Stimulated activated CD4-positive, alpha-beta T cell treated with anti-CD3 and anti-CD28 coated beads, Interleukin-4, amount 100 ng/mL, for 48 hours (primary cell): ENCODE measurements around the gene MED10.

Experiments
- DNase-seq, 2 donors: peaks; one replicate each; pipeline ENCODE4 v3.0.0-alpha.2; 2020; ENCODE audit warnings: low read depth in 2 of 2

Gene MED10

DNA sequence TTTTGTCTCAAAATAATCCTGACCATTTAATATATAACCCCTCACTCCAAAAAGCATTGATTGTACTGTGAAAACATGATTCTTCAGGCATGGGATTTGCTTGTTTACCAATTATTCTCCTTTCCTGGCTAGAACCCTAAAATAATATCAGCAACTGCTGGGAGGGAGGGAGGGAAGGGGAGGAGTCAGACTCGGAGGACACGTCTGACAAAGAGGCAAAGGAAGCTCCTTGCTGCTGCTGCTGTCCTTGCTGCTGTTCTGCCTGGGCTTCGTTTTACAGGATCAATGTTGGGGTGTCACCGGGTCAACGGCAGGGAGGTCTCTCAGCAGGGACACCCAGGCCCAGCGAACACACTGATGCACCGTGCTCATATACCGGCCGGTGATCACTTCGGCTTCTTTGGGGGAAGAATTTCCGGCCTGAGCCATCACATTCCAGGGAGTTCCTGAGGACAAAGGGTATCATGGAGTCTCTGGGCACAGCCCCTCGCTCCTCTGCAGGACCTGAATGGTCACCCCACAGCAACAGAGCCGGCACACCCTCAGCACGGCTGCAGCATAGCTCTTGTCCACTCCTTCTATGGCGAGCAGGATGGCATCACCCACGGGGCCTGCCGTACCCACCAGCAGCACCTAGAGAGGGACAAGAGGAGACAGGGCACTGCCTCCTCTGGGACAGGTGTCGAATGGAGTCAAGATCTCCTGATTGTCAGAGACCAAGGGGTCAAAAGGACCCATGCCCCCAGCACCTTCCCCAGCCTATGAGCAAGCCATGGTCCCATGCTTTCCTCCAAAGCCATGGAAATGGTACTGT lies 27.9 kb downstream of the MED10 start:
- DNase-seq: no peak

DNA sequence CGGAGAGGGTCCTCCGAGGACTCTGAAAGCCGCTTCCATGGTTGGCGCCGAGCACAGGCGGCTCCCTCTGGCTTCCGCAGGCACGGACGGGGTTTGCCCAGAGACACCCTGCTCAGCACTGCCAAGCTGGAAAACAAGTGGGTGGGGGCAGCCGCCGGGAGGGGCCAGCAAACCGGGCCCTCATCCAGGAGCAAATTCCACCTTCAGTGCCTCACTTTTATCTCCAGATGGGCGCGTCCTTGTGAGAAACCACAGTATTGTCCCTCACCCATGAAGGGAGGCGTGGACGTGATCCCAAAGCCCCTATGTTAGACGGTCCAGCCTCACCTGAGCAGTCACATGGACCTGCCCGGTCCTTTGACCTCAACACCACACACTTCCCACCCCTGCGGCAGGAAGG lies 29.0 kb downstream of the MED10 start:
- no peak for DNase-seq

DNA sequence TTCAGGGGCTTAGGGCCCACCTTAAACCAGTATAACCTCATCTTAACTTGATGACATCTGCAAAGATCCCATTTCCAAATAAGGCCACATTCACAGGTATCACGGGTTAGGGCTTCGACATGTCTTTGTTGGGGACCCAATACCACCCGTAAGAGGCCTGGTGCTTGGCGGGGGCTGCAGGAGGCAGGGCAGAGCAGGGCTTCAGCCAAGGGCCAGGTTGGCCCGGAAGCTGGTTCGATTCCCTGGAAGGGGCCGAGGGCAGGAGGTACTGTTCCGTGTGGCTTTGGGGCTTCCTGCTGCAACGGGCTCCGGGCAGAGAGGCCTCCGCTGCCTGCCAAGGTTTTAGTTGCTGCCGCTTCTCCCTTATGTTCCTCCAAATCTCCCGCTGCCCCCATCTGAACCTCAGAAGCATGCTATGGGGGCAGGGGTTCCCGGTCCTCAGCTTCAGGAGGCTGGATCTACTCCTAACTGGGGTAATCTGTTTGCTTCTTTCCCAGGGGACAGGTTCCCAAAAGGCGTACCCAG lies 29.8 kb downstream of the MED10 start:
- no peak for DNase-seq

DNA sequence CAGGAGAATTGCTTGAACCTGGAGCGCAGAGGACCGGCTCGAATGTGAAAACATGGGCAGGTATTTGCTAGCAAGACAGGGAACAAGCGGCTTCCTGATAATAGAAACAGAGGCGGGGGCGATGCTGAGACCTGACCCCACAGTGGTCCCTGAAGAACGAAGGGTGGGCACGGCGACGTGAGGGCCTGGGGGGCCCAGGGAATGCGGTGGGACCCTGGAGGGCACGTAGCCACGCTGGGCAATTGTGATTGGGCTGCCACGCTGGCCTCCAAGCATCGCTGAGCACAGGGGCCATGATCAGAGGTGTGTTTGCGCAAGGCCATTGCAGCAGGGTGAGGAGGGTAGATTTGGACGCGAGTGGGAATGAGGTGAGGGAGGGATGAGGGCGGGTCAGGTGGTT lies 30.7 kb downstream of the MED10 start:
- no peak for DNase-seq

DNA sequence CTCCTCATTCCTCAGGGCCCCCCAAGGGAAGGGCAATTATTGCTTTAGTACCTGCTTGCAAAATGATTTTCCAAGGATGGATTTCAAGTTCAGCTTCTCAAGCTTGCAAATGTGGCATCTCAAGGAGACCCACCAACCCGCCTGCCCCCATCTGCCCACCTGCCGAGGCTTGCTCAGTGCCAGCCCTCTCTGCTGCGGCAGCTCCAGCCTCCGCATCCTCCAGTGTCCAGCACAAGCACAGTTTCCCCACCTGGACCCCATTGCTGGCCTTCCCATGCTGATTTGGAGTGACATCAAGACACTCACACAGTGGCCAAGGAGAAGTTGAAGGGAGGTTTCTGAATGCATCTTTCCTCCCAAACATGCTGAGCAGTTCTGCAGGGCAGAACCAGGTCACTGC lies 31.2 kb downstream of the MED10 start:
- no peak for DNase-seq

DNA sequence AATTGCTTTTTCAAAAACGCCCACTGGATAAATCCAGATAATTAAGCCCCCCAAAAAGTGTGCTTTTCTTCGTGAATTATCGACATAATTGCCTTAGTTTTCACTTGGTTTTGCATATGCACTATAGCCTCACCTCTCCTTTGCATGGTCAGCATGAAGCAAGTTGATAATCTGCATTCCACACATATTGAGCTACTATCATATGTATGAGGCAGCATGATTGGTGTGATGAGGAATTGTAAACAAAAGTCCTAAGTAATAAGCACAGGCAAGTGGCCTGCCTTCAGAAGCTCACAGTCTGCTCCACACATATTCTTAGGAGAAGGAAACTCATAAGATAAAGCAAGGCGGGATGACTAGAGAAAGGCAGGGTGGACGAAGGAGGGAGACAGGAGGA lies 33.8 kb downstream of the MED10 start:
- DNase-seq: no peak

DNA sequence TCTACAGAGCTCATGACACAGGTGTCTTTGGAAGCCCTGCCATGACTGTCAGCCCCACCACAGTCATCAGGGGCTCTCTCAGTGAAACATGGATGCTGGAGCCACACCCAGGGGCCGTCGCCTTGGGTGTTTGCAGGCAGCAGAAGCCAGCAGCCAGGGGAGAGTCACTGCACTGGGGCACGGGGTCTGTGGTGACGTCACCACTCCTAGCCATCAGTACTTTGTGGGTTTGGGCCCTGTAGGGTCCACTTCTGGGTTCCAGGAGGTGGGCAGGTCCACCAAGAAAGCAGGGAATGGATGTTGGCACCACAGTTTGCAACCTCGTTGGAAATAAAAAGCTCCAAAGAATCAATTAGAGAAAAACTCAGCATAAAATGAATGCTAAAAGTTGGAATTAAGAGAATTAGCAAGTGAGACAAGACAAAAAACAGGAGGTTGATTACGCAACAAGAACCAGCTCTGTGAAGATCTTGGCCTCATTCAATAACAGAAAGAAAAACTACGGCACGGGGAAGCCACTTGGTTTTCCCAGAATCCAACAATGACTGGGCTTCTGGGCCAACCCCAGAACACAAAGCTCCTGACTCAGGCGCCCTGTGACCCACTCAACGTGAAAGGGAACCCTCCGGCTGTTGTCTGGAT lies 34.3 kb downstream of the MED10 start:
- DNase-seq: no peak

DNA sequence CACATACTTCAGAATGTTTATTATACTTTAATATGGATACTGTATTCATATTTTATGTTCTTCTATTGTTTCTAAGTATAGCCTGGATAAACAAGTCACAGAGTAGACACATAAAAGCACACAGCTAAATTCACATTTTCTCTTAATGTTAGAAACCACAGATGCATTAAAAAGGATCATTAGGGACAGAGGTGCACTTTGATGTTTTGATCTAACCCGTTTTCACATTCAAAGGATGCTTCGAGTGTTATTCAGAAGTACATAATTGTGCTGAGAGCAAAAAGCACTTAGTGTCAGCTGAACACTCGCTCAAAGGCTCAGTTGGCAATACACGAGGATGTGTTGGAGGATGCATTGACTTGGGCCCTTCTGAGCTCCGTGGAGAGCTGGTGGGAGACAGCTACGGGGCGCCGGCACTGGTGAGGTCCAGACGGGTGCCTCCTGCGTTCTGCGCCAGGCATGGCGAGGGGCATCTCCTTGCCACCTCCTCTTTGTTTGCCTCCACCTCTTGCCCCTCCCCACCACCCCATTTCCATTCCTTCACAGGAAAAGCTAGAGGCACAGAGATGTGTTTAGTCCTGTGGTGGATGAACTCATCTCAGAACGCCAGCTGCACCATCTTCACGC lies 35.5 kb downstream of the MED10 start:
- no peak for DNase-seq

DNA sequence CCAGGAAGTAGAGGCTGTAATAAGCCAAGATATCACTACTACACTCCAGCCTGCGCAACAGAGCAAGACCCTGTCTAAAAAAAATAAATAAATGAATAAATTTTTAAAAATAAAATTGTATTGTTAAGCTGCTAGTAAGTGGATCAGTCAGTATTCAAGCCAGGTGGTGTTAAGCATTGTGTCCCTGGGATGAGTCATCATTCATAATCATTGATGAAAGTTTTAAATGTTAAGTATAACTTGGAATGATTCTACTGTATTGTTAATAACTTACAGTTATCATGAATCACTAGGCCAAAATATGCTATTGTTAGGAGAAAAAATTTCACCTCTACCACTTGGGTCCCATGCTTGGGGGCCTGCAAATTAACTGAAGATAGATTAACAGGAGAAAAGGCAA lies 38.2 kb downstream of the MED10 start:
- no peak for DNase-seq

DNA sequence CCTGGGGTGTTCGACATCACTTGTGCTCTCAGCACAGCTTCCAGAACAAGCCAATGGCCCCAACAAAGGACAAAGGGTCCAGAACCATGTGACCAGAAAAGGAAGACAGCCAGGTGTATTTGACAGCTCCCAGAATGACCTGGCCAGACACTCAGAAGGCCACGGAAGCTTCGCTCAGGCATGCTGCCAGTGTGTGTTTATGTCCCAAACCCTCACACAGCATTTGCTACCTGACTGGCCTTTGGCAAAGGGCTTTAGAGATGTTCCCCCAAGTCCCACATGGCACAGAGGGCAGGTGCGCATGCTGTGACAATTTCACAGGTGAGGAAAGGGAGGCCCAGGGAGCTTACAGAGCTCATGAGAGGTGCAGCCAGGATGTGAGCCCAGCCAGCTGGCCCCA lies 39.5 kb downstream of the MED10 start:
- DNase-seq: no peak

DNA sequence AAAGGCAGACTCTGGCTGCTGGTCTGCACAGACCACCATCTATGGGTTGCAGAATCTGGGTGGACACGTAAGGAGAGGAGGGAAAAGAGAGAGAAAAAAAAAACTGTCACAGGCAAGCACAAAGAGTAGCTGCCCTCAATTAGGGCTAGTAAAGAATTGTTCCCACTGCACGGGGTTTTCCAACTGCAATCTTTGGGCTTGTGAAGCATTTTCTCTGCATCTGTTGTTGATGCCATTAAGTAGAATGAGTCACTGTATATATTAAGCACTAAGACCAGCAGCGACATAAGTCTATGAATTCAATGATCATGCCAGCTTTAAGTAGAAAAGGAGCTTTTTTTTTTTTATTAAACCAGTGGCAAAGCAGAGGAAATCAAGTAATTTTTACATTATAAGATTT lies 40.2 kb downstream of the MED10 start:
- no peak for DNase-seq

DNA sequence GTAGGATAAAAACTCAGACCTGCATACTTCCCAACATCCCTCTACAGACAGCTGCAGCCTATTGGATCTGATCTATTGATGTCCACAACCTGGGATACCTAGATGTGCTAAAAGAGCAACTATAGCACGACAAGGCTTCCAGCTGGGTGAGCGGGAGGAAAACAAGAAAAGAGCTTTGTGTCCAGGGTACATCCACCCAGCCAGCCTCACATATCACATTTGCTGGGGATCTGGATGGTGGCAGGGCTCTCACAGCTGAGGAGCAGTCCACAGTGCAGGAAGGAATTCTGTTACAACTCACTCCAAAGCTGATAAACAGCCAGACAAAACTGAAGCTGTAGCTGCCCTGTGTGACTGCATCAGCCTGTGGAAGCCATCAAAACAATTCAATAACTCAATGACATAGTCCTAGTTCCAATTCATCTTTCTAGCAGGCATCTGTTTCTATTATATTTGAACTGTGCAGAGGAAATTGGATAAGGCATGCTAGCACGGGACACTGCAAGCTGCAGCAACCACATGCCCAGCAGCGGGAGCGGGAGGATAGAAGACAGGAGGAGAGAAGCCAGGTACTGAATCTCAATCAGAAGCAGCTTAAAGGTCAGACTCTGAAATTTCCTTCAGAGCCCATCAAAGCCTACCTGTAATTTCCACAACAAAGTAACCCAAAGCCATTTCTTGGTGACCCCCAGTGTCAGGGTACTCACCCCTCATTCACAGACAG lies 45.0 kb downstream of the MED10 start:
- DNase-seq: no peak

DNA sequence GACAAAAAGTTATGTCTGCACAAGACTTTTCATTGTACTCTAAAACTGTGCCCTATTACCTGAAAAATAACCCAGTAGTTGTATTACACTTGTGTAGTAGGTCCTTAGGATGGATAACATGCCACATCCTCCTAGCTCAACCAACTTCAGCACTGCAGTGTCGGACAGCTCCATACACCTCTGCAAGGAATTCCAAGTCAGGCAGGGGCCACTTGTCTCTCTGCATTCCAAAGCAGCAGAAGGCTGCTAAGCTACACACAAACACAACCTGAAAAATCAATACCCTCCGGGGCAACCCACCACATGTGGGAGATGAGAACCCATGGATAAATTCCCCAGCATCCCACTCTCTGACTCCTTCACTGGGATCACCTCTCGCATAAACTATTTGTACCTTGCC lies 50.2 kb downstream of the MED10 start:
- peak in 1 of 2 donors; percentile 3 for DNase-seq

DNA sequence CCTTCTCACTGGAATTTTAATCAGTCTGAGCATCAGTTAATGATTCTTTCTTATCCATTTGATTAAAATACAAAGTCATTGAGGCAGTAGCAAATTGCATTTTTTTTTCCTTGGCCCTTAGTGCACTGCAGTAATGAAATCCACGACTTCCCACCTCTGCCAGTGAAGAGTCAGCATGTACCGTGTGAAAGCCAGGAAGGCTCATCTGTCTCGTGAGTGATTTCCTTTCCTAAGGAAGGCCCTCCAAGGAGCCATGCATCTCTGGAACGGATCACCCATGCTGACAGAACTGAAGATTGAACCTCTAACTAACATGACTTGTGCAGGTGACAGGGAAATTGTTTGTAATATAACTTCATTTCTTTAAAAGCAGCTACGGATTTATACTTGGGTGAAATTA lies 51.6 kb downstream of the MED10 start:
- no peak for DNase-seq

DNA sequence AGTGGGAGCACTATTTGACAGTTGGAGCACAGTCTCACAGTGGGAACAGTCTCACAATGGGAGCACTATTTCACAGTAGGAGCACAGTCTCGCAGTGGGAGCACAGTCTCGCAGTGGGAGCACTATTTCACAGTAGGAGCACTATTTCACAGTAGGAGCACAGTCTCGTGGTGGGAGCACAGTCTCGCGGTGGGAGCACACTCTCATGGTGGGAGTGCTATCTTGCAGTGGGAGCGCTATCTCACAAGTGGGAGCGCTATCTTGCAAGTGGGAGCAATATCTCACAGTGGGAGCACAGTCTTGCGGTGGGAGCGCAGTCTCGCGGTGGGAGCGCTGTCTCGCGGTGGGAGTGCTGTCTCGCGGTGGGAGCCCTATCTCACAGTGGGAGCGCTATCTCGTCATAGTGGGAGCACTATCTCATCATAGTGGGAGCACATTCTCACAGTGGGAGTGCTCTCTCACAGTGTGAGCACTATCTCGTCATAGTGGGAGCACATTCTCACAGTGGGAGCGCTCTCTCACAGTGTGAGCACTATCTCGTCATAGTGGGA lies 56.1 kb downstream of the MED10 start:
- no peak for DNase-seq
